IPS DF 19.7 (cell line): ENCODE measurements around the gene CYP3A7.
"Not testable (repeated sequence)": the region's sequence is repeated elsewhere in the genome, so short reads cannot be mapped to it uniquely, and the experiment has no call there.

Source experiments
- DNase-seq: peaks from one replicate; pipeline ENCODE4 v3.0.0-alpha.2; 2013; ENCODE audit warnings: low read depth, low spot score

CYP3A7 gene

GRCh38 chr7:99709260-99709659, 25.7 kb downstream of the CYP3A7 start:
- no peak for DNase-seq

GRCh38 chr7:99707096-99707495, 27.9 kb downstream of the CYP3A7 start:
- no peak for DNase-seq

GRCh38 chr7:99699946-99700345, 35.0 kb downstream of the CYP3A7 start:
- DNase-seq = no peak

GRCh38 chr7:99698867-99699730, 35.9 kb downstream of the CYP3A7 start:
- DNase-seq = not testable (repeated sequence)

- DNase-seq = no peak
Observed at GRCh38 chr7:99694912-99695304, 40.1 kb downstream of the CYP3A7 start.

GRCh38 chr7:99694201-99694911, 40.6 kb downstream of the CYP3A7 start:
- no peak for DNase-seq

- peak; percentile 38 for DNase-seq
Observed at GRCh38 chr7:99693427-99694200, 41.4 kb downstream of the CYP3A7 start.

GRCh38 chr7:99693100-99693426, 41.9 kb downstream of the CYP3A7 start:
- no peak for DNase-seq

GRCh38 chr7:99692563-99692962, 42.4 kb downstream of the CYP3A7 start:
- not testable (repeated sequence) for DNase-seq

- DNase-seq = not testable (repeated sequence)
Observed at GRCh38 chr7:99691658-99692057, 43.3 kb downstream of the CYP3A7 start.

GRCh38 chr7:99690918-99691317, 44.1 kb downstream of the CYP3A7 start:
- DNase-seq = not testable (repeated sequence)

- DNase-seq = not testable (repeated sequence)
Observed at GRCh38 chr7:99685871-99686608, 49.0 kb downstream of the CYP3A7 start.

GRCh38 chr7:99685129-99685758, 49.8 kb downstream of the CYP3A7 start:
- DNase-seq = no peak

- DNase-seq = no peak
Observed at GRCh38 chr7:99679400-99680191, 55.4 kb downstream of the CYP3A7 start, which contains the start of gene CYP3A5. TSS of gene CYP3A5 (minus strand) at chr7:99679996. CDS start at chr7:99679896, 100 bp downstream.

- DNase-seq = no peak
Observed at GRCh38 chr7:99679032-99679399, 56.0 kb downstream of the CYP3A7 start.

- DNase-seq = no peak
Observed at GRCh38 chr7:99677648-99678045, 57.3 kb downstream of the CYP3A7 start.

GRCh38 chr7:99677013-99677647, 57.9 kb downstream of the CYP3A7 start:
- no peak for DNase-seq

- DNase-seq = no peak
Observed at GRCh38 chr7:99674995-99675742, 59.8 kb downstream of the CYP3A7 start.

- no peak for DNase-seq
Observed at GRCh38 chr7:99672573-99672972, 62.4 kb downstream of the CYP3A7 start.
